Omental fat pad (tissue), 4 donors: Measurements from ENCODE around the gene WBP1. TPM values are rescaled to one million over a fixed set of nuclear protein-coding genes. Genes with fewer than 3 reads are reported as not detected.
"Not testable (repeated sequence)": the region's sequence is repeated elsewhere in the genome, so short reads cannot be mapped to it uniquely, and the experiment has no call there.

Experiments
- ATAC-seq: fragments of 150-250 bp; one replicate; pipeline ENCODE4 v1.9.1; 2016; ENCODE audit warnings: mild to moderate bottlenecking, moderate library complexity; ENCODE audit not compliant: low FRiP score
- DNase-seq: peaks from one replicate; pipeline ENCODE4 v3.0.0-alpha.2; 2019; ENCODE audit warnings: low spot score
- CTCF ChIP-seq, 3 donors: fragments of 450-650 bp; IDR thresholded peaks; one replicate each; pipeline ENCODE4 v1.5.1; 2016 to 2017; ENCODE audit warnings: antibody characterized with exemption in 3 of 3, mild to moderate bottlenecking in 3 of 3, moderate library complexity in 2 of 3
- total RNA-seq, 4 donors: library from RNA; depleted of rRNA; stranded (reverse); fragments of >200 nt; gene quantifications; one replicate each; pipeline ENCODE4 v1.1.0, GENCODE V29; 2016

WBP1 gene
- total RNA-seq, 4 donors from 2014 or later: 34.9 to 64.5 (median 44.3) TPM

GRCh38 chr2:74439373-74439772 lies 18.9 kb upstream of the WBP1 start:
- ATAC-seq (no peak), DNase-seq (no peak)
- no peak for TF ChIP-seq CTCF (IDR thresholded peaks at IDR 0.05)

- no peak for TF ChIP-seq CTCF (IDR thresholded peaks at IDR 0.05)
- DNase-seq (no peak), ATAC-seq (no peak)
Observed at GRCh38 chr2:74439803-74440377, 18.3 kb upstream of the WBP1 start.

GRCh38 chr2:74440378-74441169 lies 17.7 kb upstream of the WBP1 start:
- ATAC-seq: peak; percentile 92
- DNase-seq: peak; percentile 42
- TF ChIP-seq CTCF (IDR thresholded peaks at IDR 0.05): no peak

- no peak for DNase-seq
- no peak for TF ChIP-seq CTCF (IDR thresholded peaks at IDR 0.05)
- no peak for ATAC-seq
Observed at GRCh38 chr2:74441170-74441689, 17.0 kb upstream of the WBP1 start.

- no peak for DNase-seq
- TF ChIP-seq CTCF (IDR thresholded peaks at IDR 0.05): no peak
- ATAC-seq: peak; percentile 83
Observed at GRCh38 chr2:74441690-74442482, 16.4 kb upstream of the WBP1 start, which contains the start of gene RTKN. Gene RTKN (minus strand): TSS chr2:74441937. CDS start chr2:74441816, 121 bp downstream.

GRCh38 chr2:74442483-74443297 lies 15.5 kb upstream of the WBP1 start:
- DNase-seq, ATAC-seq: not testable (repeated sequence)
